Stomach (tissue), 9 donors: ENCODE results near the gene ADARB2. TPM values are rescaled to one million over a fixed set of nuclear protein-coding genes. Genes with fewer than 3 reads are reported as not detected.

ENCODE experiments used
- DNase-seq, 2 donors: peaks; one replicate each; pipeline versions ENCODE4 v3.0.0 to v3.0.0-alpha.2; 2013 to 2019
- H3K27ac ChIP-seq, 5 donors: fragments of 200-600 bp in 4 of 5; sonication (generic) in 4 of 5; one replicate each; pipeline ENCODE4 v1.5.1; 2013 to 2019; ENCODE audit warnings: mild to moderate bottlenecking in 1 of 5, moderate library complexity in 1 of 5
- H3K27me3 ChIP-seq, 3 donors: fragments of 200-600 bp; sonication (generic); one replicate each; pipeline ENCODE4 v1.5.1; 2017 to 2019; ENCODE audit warnings: mixed run types in 1 of 3
- H3K36me3 ChIP-seq, 4 donors: fragments of 200-600 bp; sonication (generic); 1 replicate in 3 of 4; 2 replicates in 1 of 4; pipeline ENCODE4 v1.5.1; 2016 to 2019
- H3K4me1 ChIP-seq, 4 donors: fragments of 200-600 bp; sonication (generic); one replicate each; pipeline ENCODE4 v1.5.1; 2016 to 2019
- H3K4me3 ChIP-seq, 4 donors: fragments of 200-600 bp; sonication (generic) in 3 of 4; one replicate each; pipeline ENCODE4 v1.5.1; 2016 to 2019; ENCODE audit warnings: mild to moderate bottlenecking in 1 of 4
- H3K9me3 ChIP-seq, 4 donors: fragments of 200-600 bp; sonication (generic); one replicate each; pipeline ENCODE4 v1.5.1; 2016 to 2019
- CTCF ChIP-seq, 7 experiments: fragments of 450-650 bp in 4 of 7; fragments of 200-600 bp in 3 of 7; sonication (generic) in 3 of 7; IDR thresholded peaks; one replicate each; pipeline ENCODE4 v1.5.1; 2016 to 2019; ENCODE audit warnings: antibody characterized with exemption in 7 of 7, control low read depth in 2 of 7, mild to moderate bottlenecking in 1 of 7
- EP300 ChIP-seq: sonication (generic); formaldehyde crosslinking; IDR thresholded peaks from one replicate; pipeline ENCODE4 v1.6.1; 2017; ENCODE audit warnings: antibody characterized with exemption
- POLR2A ChIP-seq, 4 donors: fragments of 450-650 bp; IDR thresholded peaks; one replicate each; pipeline ENCODE4 v1.6.1; 2016; ENCODE audit warnings: antibody characterized with exemption in 4 of 4, control low read depth in 2 of 4, mild to moderate bottlenecking in 1 of 4, moderate library complexity in 1 of 4
- POLR2AphosphoS5 ChIP-seq, 3 donors: sonication (generic); formaldehyde crosslinking; IDR thresholded peaks; one replicate each; pipeline ENCODE4 v1.6.1; 2016; ENCODE audit warnings: antibody characterized with exemption in 3 of 3
- WGBS, 5 donors: extraction: QIAGEN DNeasy Blood & Tissue Kit in 3 of 5; methylation state at CpG; one replicate each; pipeline versions ENCODE4 v1.1.5 to v1.1.7; 2013 to 2018; 5-methylcytosine and 5-hydroxymethylcytosine counted together
- intact Hi-C: fragments of 100-400 bp; cut with DNase I; formaldehyde crosslinking; loops from one replicate; pipeline ENCODE4 v1.15.1; 2023; ENCODE audit warnings: low total_unique reads
- polyA plus RNA-seq, 3 donors: library from polyadenylated mRNA; stranded (reverse); fragments of 200-250 nt; gene quantifications; one replicate each; pipeline ENCODE4 v1.2.3, GENCODE V29; 2013
- total RNA-seq, 5 donors: library from RNA; depleted of rRNA; stranded (reverse); fragments of >200 nt; gene quantifications; one replicate each; pipeline versions ENCODE4 v1.1.0 to v1.2.3, GENCODE V29; 2014 to 2016
- donor health status: healthy with polysubstance abuse.
- donor health status: Bipolar disorder and iron deficiency.
- donor health status: healthy.

ADARB2 gene
- total and polyA plus RNA-seq, 8 donors = 0.55 to 4.1 (median 1.4) TPM; not detected in 1

- Histone ChIP-seq H3K4me1 (peaks cover 0 to 5% (median 0%) of the 10 kb centered on the region in 4 donors), H3K27me3 (peaks cover 0 to 16% (median 0%) of the 10 kb centered on the region in 3 donors), H3K36me3 (no peaks in the 10 kb centered on the region), H3K27ac (no peak overlapping the region), H3K4me3 (no peak overlapping the region), H3K9me3 (no peaks in the 10 kb centered on the region)
- intact Hi-C loops = no loop called here
- WGBS, 5 donors = 79 to 87% (median 84%) methylated on average over 14 to 16 of the region's 16 CpGs
- TF ChIP-seq EP300 (no peak), POLR2AphosphoS5 (IDR thresholded peaks at IDR 0.05) (no peak), CTCF (IDR thresholded peaks at IDR 0.05) (no peak), POLR2A (IDR thresholded peaks at IDR 0.05) (no peak)
- no peak for DNase-seq
These were observed 557.1 kb downstream of the ADARB2 start for GRCh38 chr10:1180071-1180730.

- peaks cover 0 to 11% (median 0%) of the 10 kb centered on the region in 3 donors for H3K27me3 ChIP-seq
- no peak overlapping the region for H3K4me3 ChIP-seq
- no peaks in the 10 kb centered on the region for H3K9me3 ChIP-seq
- H3K4me1 ChIP-seq = no peaks in the 10 kb centered on the region
- H3K36me3 ChIP-seq = no peaks in the 10 kb centered on the region
- WGBS, 5 donors = 85 to 92% (median 87%) methylated on average over 17 to 20 of the region's 20 CpGs
- no peak overlapping the region for H3K27ac ChIP-seq
- TF ChIP-seq EP300 (no peak), POLR2AphosphoS5 (IDR thresholded peaks at IDR 0.05) (no peak), POLR2A (IDR thresholded peaks at IDR 0.05) (no peak), CTCF (IDR thresholded peaks at IDR 0.05) (no peak)
- intact Hi-C loops = no loop called here
- DNase-seq = no peak
These were observed 557.8 kb downstream of the ADARB2 start for GRCh38 chr10:1179346-1180070.

- TF ChIP-seq EP300 (no peak), POLR2A (IDR thresholded peaks at IDR 0.05) (no peak), CTCF (IDR thresholded peaks at IDR 0.05) (no peak), POLR2AphosphoS5 (IDR thresholded peaks at IDR 0.05) (no peak)
- intact Hi-C loops = no loop called here
- Histone ChIP-seq H3K27me3 (peaks cover 0 to 5% (median 0%) of the 10 kb centered on the region in 3 donors), H3K4me1 (no peaks in the 10 kb centered on the region), H3K4me3 (no peak overlapping the region), H3K27ac (no peak overlapping the region), H3K9me3 (no peaks in the 10 kb centered on the region), H3K36me3 (no peaks in the 10 kb centered on the region)
- DNase-seq = no peak
- WGBS, 5 donors = 85 to 94% (median 92%) methylated on average over 16 of the region's 16 CpGs
These were observed 558.8 kb downstream of the ADARB2 start for GRCh38 chr10:1178506-1178905.

GRCh38 chr10:1177936-1178335 is 559.4 kb downstream of the ADARB2 start:
- TF ChIP-seq CTCF (IDR thresholded peaks at IDR 0.05) (no peak), POLR2A (IDR thresholded peaks at IDR 0.05) (no peak), POLR2AphosphoS5 (IDR thresholded peaks at IDR 0.05) (no peak), EP300 (no peak)

More at GRCh38 chr10:1177936-1178335, 559.4 kb downstream of the ADARB2 start:
- no peaks in the 10 kb centered on the region for H3K4me1 ChIP-seq
- no peak overlapping the region for H3K4me3 ChIP-seq
- no peak for DNase-seq
- WGBS, 5 donors = 85 to 87% (median 85%) methylated on average over 8 to 9 of the region's 9 CpGs
- no peak overlapping the region for H3K27ac ChIP-seq
- no peaks in the 10 kb centered on the region for H3K36me3 ChIP-seq
- no peaks in the 10 kb centered on the region for H3K9me3 ChIP-seq
- H3K27me3 ChIP-seq = no peaks in the 10 kb centered on the region
- intact Hi-C loops = no loop called here
